Gastrocnemius medialis (tissue), 4 donors: ENCODE measurements around the gene MYO1E. TPM values are rescaled to one million over a fixed set of nuclear protein-coding genes. Genes with fewer than 3 reads are reported as not detected.
"Not testable (repeated sequence)": the region's sequence is repeated elsewhere in the genome, so short reads cannot be mapped to it uniquely, and the experiment has no call there.

Source experiments
- ATAC-seq, 2 donors: fragments of 150-250 bp; one replicate each; pipeline ENCODE4 v1.9.1; 2016
- DNase-seq, 2 donors: peaks; one replicate each; pipeline ENCODE4 v3.0.0-alpha.2; 2019
- H3K27ac ChIP-seq, 4 donors: fragments of 200-600 bp; sonication (generic); 1 replicate in 1 of 4; 2 replicates in 3 of 4; pipeline ENCODE4 v1.5.1; 2016 to 2018; ENCODE audit warnings: mild to moderate bottlenecking in 2 of 4, moderate library complexity in 1 of 4
- H3K27me3 ChIP-seq, 3 donors: fragments of 200-600 bp; sonication (generic) in 2 of 3; 1 replicate in 1 of 3; 2 replicates in 2 of 3; pipeline versions ENCODE4 v1.5.1 to v1.6.0; 2016 to 2019; ENCODE audit warnings: mild to moderate bottlenecking in 1 of 3, moderate library complexity in 1 of 3
- H3K36me3 ChIP-seq, 2 donors: fragments of 200-600 bp; sonication (generic) in 1 of 2; one replicate each; pipeline ENCODE4 v1.5.1; 2017 to 2018
- H3K4me1 ChIP-seq, 2 donors: fragments of 200-600 bp; sonication (generic) in 1 of 2; one replicate each; pipeline ENCODE4 v1.5.1; 2016 to 2017; ENCODE audit warnings: mild to moderate bottlenecking in 2 of 2
- H3K4me3 ChIP-seq, 4 donors: fragments of 200-600 bp; sonication (generic) in 3 of 4; 1 replicate in 1 of 4; 2 replicates in 3 of 4; pipeline ENCODE4 v1.5.1; 2016 to 2019; ENCODE audit warnings: mild to moderate bottlenecking in 2 of 4
- H3K9me3 ChIP-seq, 3 donors: fragments of 200-600 bp; sonication (generic) in 2 of 3; 1 replicate in 1 of 3; 2 replicates in 2 of 3; pipeline ENCODE4 v1.5.1; 2016 to 2019
- CTCF ChIP-seq, 5 experiments: fragments of 450-650 bp in 3 of 5; fragments of 200-600 bp in 2 of 5; sonication (generic) in 2 of 5; IDR thresholded peaks in 4 of 5; conservative IDR thresholded peaks in 1 of 5; 1 replicate in 4 of 5; 2 replicates in 1 of 5; pipeline ENCODE4 v1.5.1; 2016 to 2019; ENCODE audit warnings: antibody characterized with exemption in 5 of 5, mild to moderate bottlenecking in 3 of 5, moderate library complexity in 3 of 5
- POLR2A ChIP-seq, 2 donors: fragments of 450-650 bp; IDR thresholded peaks; one replicate each; pipeline ENCODE4 v1.6.1; 2017; ENCODE audit warnings: antibody characterized with exemption in 2 of 2, mild to moderate bottlenecking in 2 of 2, moderate library complexity in 2 of 2
- in situ Hi-C, 4 donors: fragments of 200-750 bp; cut with MboI; loops; one replicate each; pipeline versions ENCODE4 v1.15.0 to v1.8.0; 2017; ENCODE audit warnings: low sequenced_read_pairs in 4 of 4
- intact Hi-C: fragments of 100-400 bp; cut with DNase I; formaldehyde crosslinking; loops from one replicate; pipeline ENCODE4 v1.15.1; 2023; ENCODE audit warnings: low total_unique reads
- total RNA-seq, 4 donors: library from RNA; depleted of rRNA; stranded (reverse); fragments of >200 nt; gene quantifications; one replicate each; pipeline versions ENCODE4 v1.1.0 to v1.2.3, GENCODE V29; 2016

MYO1E gene
- total RNA-seq, 4 donors from 2014 or later = 12.8 to 39.6 (median 30.7) TPM

GRCh38 chr15:59339252-59339672 is 33.4 kb downstream of the MYO1E start:
- in situ Hi-C loops = no loop called here
- TF ChIP-seq POLR2A (IDR thresholded peaks at IDR 0.05) = no peak
- no peak for TF ChIP-seq CTCF (IDR thresholded peaks at IDR 0.05 in 4 of 5, conservative IDR thresholded peaks at IDR 0.05 in 1 of 5)

GRCh38 chr15:59338414-59338813 is 34.3 kb downstream of the MYO1E start:
- Histone ChIP-seq H3K27ac (no peak overlapping the region), H3K36me3 (no peaks in the 10 kb centered on the region), H3K4me3 (no peak overlapping the region), H3K27me3 (no peaks in the 10 kb centered on the region), H3K4me1 (peaks cover 0 to 5% of the 10 kb centered on the region in 2 donors), H3K9me3 (no peaks in the 10 kb centered on the region)
- TF ChIP-seq CTCF (IDR thresholded peaks at IDR 0.05 in 4 of 5, conservative IDR thresholded peaks at IDR 0.05 in 1 of 5) (no peak), POLR2A (IDR thresholded peaks at IDR 0.05) (no peak)
- in situ Hi-C loops = no loop called here
- DNase-seq (no peak), ATAC-seq (no peak)
- intact Hi-C loops = no loop called here

More at GRCh38 chr15:59339252-59339672, 33.4 kb downstream of the MYO1E start:
- Histone ChIP-seq H3K4me1 (peaks cover 0 to 5% of the 10 kb centered on the region in 2 donors), H3K27me3 (no peaks in the 10 kb centered on the region), H3K36me3 (no peaks in the 10 kb centered on the region), H3K27ac (no peak overlapping the region), H3K4me3 (no peak overlapping the region), H3K9me3 (no peaks in the 10 kb centered on the region)
- DNase-seq (no peak), ATAC-seq (no peak)
- intact Hi-C loops = no loop called here

GRCh38 chr15:59336725-59337124 is 35.9 kb downstream of the MYO1E start:
- in situ Hi-C loops, ATAC-seq: not testable (repeated sequence)

GRCh38 chr15:59335207-59335786 is 37.4 kb downstream of the MYO1E start:
- H3K27ac ChIP-seq = no peak overlapping the region
- DNase-seq (no peak), ATAC-seq (no peak)
- H3K27me3 ChIP-seq = no peaks in the 10 kb centered on the region
- no peaks in the 10 kb centered on the region for H3K36me3 ChIP-seq
- TF ChIP-seq POLR2A (IDR thresholded peaks at IDR 0.05) = no peak
- TF ChIP-seq CTCF (IDR thresholded peaks at IDR 0.05 in 4 of 5, conservative IDR thresholded peaks at IDR 0.05 in 1 of 5) = no peak
- peaks cover 4 to 5% of the 10 kb centered on the region in 2 donors for H3K4me1 ChIP-seq
- in situ Hi-C loops (no loop called here), intact Hi-C loops (no loop called here)
- H3K4me3 ChIP-seq = no peak overlapping the region
- no peaks in the 10 kb centered on the region for H3K9me3 ChIP-seq

More at GRCh38 chr15:59336725-59337124, 35.9 kb downstream of the MYO1E start:
- H3K9me3 ChIP-seq, H3K27ac ChIP-seq, H3K27me3 ChIP-seq, DNase-seq, H3K36me3 ChIP-seq, H3K4me1 ChIP-seq, H3K4me3 ChIP-seq, intact Hi-C loops: not testable (repeated sequence)

GRCh38 chr15:59334076-59334415 is 38.6 kb downstream of the MYO1E start:
- Histone ChIP-seq H3K9me3 (no peaks in the 10 kb centered on the region), H3K4me3 (no peak overlapping the region), H3K4me1 (peaks cover 4 to 13% of the 10 kb centered on the region in 2 donors), H3K27ac (no peak overlapping the region), H3K27me3 (no peaks in the 10 kb centered on the region), H3K36me3 (no peaks in the 10 kb centered on the region)
- no peak for TF ChIP-seq POLR2A (IDR thresholded peaks at IDR 0.05)
- no peak for TF ChIP-seq CTCF (IDR thresholded peaks at IDR 0.05 in 4 of 5, conservative IDR thresholded peaks at IDR 0.05 in 1 of 5)
- intact Hi-C loops = no loop called here
- ATAC-seq (no peak), DNase-seq (no peak)
- in situ Hi-C loops = no loop called here
